A549 (cell line): ENCODE data around the gene QARS1.

Experiments
- HDAC2 ChIP-seq: fragments of 200-600 bp; sonication (generic); IDR thresholded peaks from 2 replicates; pipeline ENCODE4 v1.6.1; 2016
- KDM1A ChIP-seq: fragments of 200-600 bp; sonication (generic); IDR thresholded peaks from 2 replicates; pipeline ENCODE4 v1.6.1; 2016; ENCODE audit warnings: low read depth, mild to moderate bottlenecking
- MAZ ChIP-seq: fragments of 150-350 bp; IDR thresholded peaks from 2 replicates; pipeline ENCODE4 v1.6.1; 2014; ENCODE audit warnings: antibody characterized with exemption, low read depth, low read length, borderline replicate concordance
- RAD21 ChIP-seq, 2 experiments: fragments of >200 bp in 1 of 2; sonication (Bioruptor Twin) in 1 of 2; formaldehyde crosslinking in 1 of 2; IDR thresholded peaks in 1 of 2; conservative IDR thresholded peaks in 1 of 2; 2 replicates in 1 of 2; 3 replicates in 1 of 2; pipeline ENCODE4 v1.6.1; 2012 to 2018; ENCODE audit warnings: inconsistent platforms in 1 of 2
- SMC3 ChIP-seq: fragments of >200 bp; sonication (Bioruptor Twin); formaldehyde crosslinking; IDR thresholded peaks from 3 replicates; pipeline ENCODE4 v1.6.1; 2018; ENCODE audit warnings: inconsistent platforms
- TF ChIP-seq, protein P1 (sequence below): fragments of >200 bp; sonication (Bioruptor Twin); formaldehyde crosslinking; IDR thresholded peaks from 3 replicates; pipeline ENCODE4 v1.5.1; 2016
- TF ChIP-seq, protein P2 (sequence below): fragments of 200-600 bp; sonication (generic); IDR thresholded peaks from 2 replicates; pipeline ENCODE4 v1.6.1; 2016; ENCODE audit warnings: antibody characterized with exemption, mild to moderate bottlenecking, moderate library complexity

DNA sequence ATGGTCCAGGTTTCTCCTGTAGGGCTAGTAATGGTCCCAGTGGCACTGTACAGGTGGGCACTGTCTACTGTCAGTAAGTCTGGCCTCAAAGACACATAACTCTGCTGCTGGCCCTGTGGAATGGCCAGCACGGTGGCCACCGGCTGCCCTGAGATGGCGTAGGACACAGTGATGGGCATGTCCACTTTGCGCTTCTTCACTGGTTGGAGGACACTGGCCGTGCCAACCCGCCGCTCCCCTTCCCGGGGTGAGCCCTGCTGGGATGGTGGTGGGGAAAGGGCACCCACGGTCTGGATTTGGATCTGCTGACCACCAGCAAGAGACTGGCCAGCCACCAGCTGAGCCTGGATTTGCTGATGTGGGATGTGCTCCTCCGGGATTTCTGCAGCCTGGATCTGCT is 47.3 kb downstream of the QARS1 start:
- TF ChIP-seq, protein P1, sequence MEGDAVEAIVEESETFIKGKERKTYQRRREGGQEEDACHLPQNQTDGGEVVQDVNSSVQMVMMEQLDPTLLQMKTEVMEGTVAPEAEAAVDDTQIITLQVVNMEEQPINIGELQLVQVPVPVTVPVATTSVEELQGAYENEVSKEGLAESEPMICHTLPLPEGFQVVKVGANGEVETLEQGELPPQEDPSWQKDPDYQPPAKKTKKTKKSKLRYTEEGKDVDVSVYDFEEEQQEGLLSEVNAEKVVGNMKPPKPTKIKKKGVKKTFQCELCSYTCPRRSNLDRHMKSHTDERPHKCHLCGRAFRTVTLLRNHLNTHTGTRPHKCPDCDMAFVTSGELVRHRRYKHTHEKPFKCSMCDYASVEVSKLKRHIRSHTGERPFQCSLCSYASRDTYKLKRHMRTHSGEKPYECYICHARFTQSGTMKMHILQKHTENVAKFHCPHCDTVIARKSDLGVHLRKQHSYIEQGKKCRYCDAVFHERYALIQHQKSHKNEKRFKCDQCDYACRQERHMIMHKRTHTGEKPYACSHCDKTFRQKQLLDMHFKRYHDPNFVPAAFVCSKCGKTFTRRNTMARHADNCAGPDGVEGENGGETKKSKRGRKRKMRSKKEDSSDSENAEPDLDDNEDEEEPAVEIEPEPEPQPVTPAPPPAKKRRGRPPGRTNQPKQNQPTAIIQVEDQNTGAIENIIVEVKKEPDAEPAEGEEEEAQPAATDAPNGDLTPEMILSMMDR = no peak
- TF ChIP-seq RAD21 (conservative IDR thresholded peaks at IDR 0.05 in 1 of 2, IDR thresholded peaks at IDR 0.05 in 1 of 2) (no peak), HDAC2 (no peak), KDM1A (no peak), MAZ (no peak), SMC3 (no peak)
- TF ChIP-seq, protein P2, sequence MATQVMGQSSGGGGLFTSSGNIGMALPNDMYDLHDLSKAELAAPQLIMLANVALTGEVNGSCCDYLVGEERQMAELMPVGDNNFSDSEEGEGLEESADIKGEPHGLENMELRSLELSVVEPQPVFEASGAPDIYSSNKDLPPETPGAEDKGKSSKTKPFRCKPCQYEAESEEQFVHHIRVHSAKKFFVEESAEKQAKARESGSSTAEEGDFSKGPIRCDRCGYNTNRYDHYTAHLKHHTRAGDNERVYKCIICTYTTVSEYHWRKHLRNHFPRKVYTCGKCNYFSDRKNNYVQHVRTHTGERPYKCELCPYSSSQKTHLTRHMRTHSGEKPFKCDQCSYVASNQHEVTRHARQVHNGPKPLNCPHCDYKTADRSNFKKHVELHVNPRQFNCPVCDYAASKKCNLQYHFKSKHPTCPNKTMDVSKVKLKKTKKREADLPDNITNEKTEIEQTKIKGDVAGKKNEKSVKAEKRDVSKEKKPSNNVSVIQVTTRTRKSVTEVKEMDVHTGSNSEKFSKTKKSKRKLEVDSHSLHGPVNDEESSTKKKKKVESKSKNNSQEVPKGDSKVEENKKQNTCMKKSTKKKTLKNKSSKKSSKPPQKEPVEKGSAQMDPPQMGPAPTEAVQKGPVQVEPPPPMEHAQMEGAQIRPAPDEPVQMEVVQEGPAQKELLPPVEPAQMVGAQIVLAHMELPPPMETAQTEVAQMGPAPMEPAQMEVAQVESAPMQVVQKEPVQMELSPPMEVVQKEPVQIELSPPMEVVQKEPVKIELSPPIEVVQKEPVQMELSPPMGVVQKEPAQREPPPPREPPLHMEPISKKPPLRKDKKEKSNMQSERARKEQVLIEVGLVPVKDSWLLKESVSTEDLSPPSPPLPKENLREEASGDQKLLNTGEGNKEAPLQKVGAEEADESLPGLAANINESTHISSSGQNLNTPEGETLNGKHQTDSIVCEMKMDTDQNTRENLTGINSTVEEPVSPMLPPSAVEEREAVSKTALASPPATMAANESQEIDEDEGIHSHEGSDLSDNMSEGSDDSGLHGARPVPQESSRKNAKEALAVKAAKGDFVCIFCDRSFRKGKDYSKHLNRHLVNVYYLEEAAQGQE = no peak
